Trophoblast cell (in vitro differentiated cells and primary cell): Measurements from ENCODE around the gene RTL9.
A peak's percentile ranks its signal among the peaks of the same experiment; 100 is the strongest.

Experiments used
- DNase-seq, 2 donors: peaks; one replicate each; pipeline ENCODE4 v3.0.0-alpha.2; 2016
- H2AFZ ChIP-seq: 2 replicates; pipeline ENCODE4 v1.6.1; 2013; ENCODE audit warnings: low read length, moderate library complexity, mild to moderate bottlenecking; ENCODE audit not compliant: insufficient read depth, poor library complexity
- H2AK5ac ChIP-seq: 2 replicates; pipeline ENCODE4 v1.6.1; 2013; ENCODE audit warnings: mild to moderate bottlenecking, low read length
- H2BK120ac ChIP-seq: 2 replicates; pipeline ENCODE4 v1.6.1; 2013; ENCODE audit warnings: low read length, mild to moderate bottlenecking, moderate library complexity; ENCODE audit not compliant: insufficient read depth, poor library complexity
- H2BK12ac ChIP-seq: 2 replicates; pipeline ENCODE4 v1.6.1; 2013; ENCODE audit warnings: mild to moderate bottlenecking, low read length, moderate library complexity
- H2BK5ac ChIP-seq: 2 replicates; pipeline ENCODE4 v1.6.1; 2013; ENCODE audit warnings: low read length, low read depth, moderate library complexity, mild to moderate bottlenecking; ENCODE audit not compliant: poor library complexity
- H3K14ac ChIP-seq: 2 replicates; pipeline ENCODE4 v1.6.1; 2013; ENCODE audit warnings: mild to moderate bottlenecking, low read length
- H3K18ac ChIP-seq: 2 replicates; pipeline ENCODE4 v1.6.1; 2013; ENCODE audit warnings: mild to moderate bottlenecking, low read length
- H3K23ac ChIP-seq: 2 replicates; pipeline ENCODE4 v1.6.1; 2013; ENCODE audit warnings: low read length
- H3K27ac ChIP-seq: 2 replicates; pipeline ENCODE4 v1.5.1; 2013; ENCODE audit warnings: low read depth, mild to moderate bottlenecking, inconsistent platforms, low read length, moderate library complexity
- H3K27me3 ChIP-seq: 2 replicates; pipeline ENCODE4 v1.6.1; 2013; ENCODE audit warnings: inconsistent platforms, mild to moderate bottlenecking, low read length, moderate library complexity; ENCODE audit not compliant: insufficient read depth
- H3K36me3 ChIP-seq, 2 experiments: 1 replicate in 1 of 2; 2 replicates in 1 of 2; pipeline ENCODE4 v1.6.1; 2013; ENCODE audit warnings: low read length in 2 of 2, mild to moderate bottlenecking in 2 of 2, moderate library complexity in 1 of 2; ENCODE audit not compliant: insufficient read depth in 2 of 2, control insufficient read depth in 1 of 2
- H3K4ac ChIP-seq: 2 replicates; pipeline ENCODE4 v1.6.1; 2013; ENCODE audit warnings: low read depth, mild to moderate bottlenecking, low read length, moderate library complexity
- H3K4me1 ChIP-seq, 2 experiments: 1 replicate in 1 of 2; 2 replicates in 1 of 2; pipeline ENCODE4 v1.6.1; 2013; ENCODE audit warnings: low read length in 2 of 2, mild to moderate bottlenecking in 2 of 2, moderate library complexity in 1 of 2; ENCODE audit not compliant: insufficient read depth in 2 of 2, control insufficient read depth in 1 of 2
- H3K4me2 ChIP-seq: 2 replicates; pipeline ENCODE4 v1.6.1; 2013; ENCODE audit warnings: inconsistent platforms, mild to moderate bottlenecking, low read length, moderate library complexity
- H3K4me3 ChIP-seq: 2 replicates; pipeline ENCODE4 v1.5.1; 2013; ENCODE audit warnings: mild to moderate bottlenecking, low read depth, low read length, inconsistent platforms
- H3K79me1 ChIP-seq: one replicate; pipeline ENCODE4 v1.6.1; 2013; ENCODE audit warnings: low read length
- H3K79me2 ChIP-seq: 2 replicates; pipeline ENCODE4 v1.6.1; 2013; ENCODE audit warnings: low read length, mild to moderate bottlenecking; ENCODE audit not compliant: control insufficient read depth, insufficient read depth, poor library complexity
- H3K9ac ChIP-seq: 2 replicates; pipeline ENCODE4 v1.6.1; 2013; ENCODE audit warnings: mild to moderate bottlenecking, low read length
- H3K9me3 ChIP-seq: 2 replicates; pipeline ENCODE4 v1.6.1; 2013; ENCODE audit warnings: low read depth, mild to moderate bottlenecking, control low read depth, inconsistent platforms, low read length; ENCODE audit not compliant: insufficient read depth
- H4K12ac ChIP-seq: 2 replicates; pipeline ENCODE4 v1.6.1; 2013; ENCODE audit warnings: low read depth, mild to moderate bottlenecking, low read length, moderate library complexity
- H4K8ac ChIP-seq: 2 replicates; pipeline ENCODE4 v1.6.1; 2013; ENCODE audit warnings: low read depth, mild to moderate bottlenecking, low read length, moderate library complexity
- H4K91ac ChIP-seq: one replicate; pipeline ENCODE4 v1.6.1; 2013; ENCODE audit warnings: low read depth, mild to moderate bottlenecking, low read length, moderate library complexity
- WGBS: extraction: QIAGEN DNeasy Blood & Tissue Kit; methylation state at CpG from one replicate; pipeline ENCODE4 v1.1.7; 2013; ENCODE audit warnings: missing lambda C conversion rate; ENCODE audit not compliant: insufficient read length, insufficient coverage; ENCODE audit errors: extremely low coverage; 5-methylcytosine and 5-hydroxymethylcytosine counted together

The RTL9 gene

GRCh38 chrX:110396735-110397134 lies 38.1 kb downstream of the RTL9 start:
- H3K36me3 ChIP-seq: no peaks in the 10 kb centered on the region
- H3K79me1 ChIP-seq: peaks cover 5% of the 10 kb centered on the region
- no CpG with 5 or more reads among the region's 4 CpGs for WGBS
- peaks cover 2% of the 10 kb centered on the region for H3K79me2 ChIP-seq
- no peaks in the 10 kb centered on the region for H3K27me3 ChIP-seq
- no peak overlapping the region for H3K23ac ChIP-seq
- H2BK120ac ChIP-seq: peak overlapping the region; percentile 18
- H3K9me3 ChIP-seq: no peaks in the 10 kb centered on the region
- no peak overlapping the region for H2AK5ac ChIP-seq
- no peak overlapping the region for H3K4me2 ChIP-seq
- H3K4ac ChIP-seq: no peak overlapping the region
- DNase-seq: peak in 1 of 2 donors; percentile 36
- peak overlapping the region; percentile 2 for H4K8ac ChIP-seq
- no peak overlapping the region for H3K9ac ChIP-seq
- peaks cover 15 to 16% of the 10 kb centered on the region in 2 experiments for H3K4me1 ChIP-seq
- no peak overlapping the region for H4K12ac ChIP-seq
- no peak overlapping the region for H3K14ac ChIP-seq
- H4K91ac ChIP-seq: no peak overlapping the region
- no peak overlapping the region for H3K18ac ChIP-seq
- no peak overlapping the region for H2AFZ ChIP-seq
- peak overlapping the region; percentile 76 for H2BK5ac ChIP-seq
- no peak overlapping the region for H2BK12ac ChIP-seq
- no peak overlapping the region for H3K4me3 ChIP-seq
- peak overlapping the region; percentile 71 for H3K27ac ChIP-seq

- H2AFZ ChIP-seq: no peak overlapping the region
- no peak overlapping the region for H4K8ac ChIP-seq
- H3K27me3 ChIP-seq: no peaks in the 10 kb centered on the region
- H3K4me3 ChIP-seq: no peak overlapping the region
- H3K27ac ChIP-seq: no peak overlapping the region
- H3K18ac ChIP-seq: no peak overlapping the region
- H3K4me2 ChIP-seq: no peak overlapping the region
- peak overlapping the region; percentile 17 for H2BK120ac ChIP-seq
- peaks cover 2% of the 10 kb centered on the region for H3K79me2 ChIP-seq
- H4K91ac ChIP-seq: no peak overlapping the region
- no peak overlapping the region for H4K12ac ChIP-seq
- H3K79me1 ChIP-seq: peaks cover 5% of the 10 kb centered on the region
- no peaks in the 10 kb centered on the region for H3K36me3 ChIP-seq
- H3K4me1 ChIP-seq: peaks cover 15 to 16% of the 10 kb centered on the region in 2 experiments
- no peak overlapping the region for H2BK12ac ChIP-seq
- H3K9ac ChIP-seq: no peak overlapping the region
- no peaks in the 10 kb centered on the region for H3K9me3 ChIP-seq
- H3K23ac ChIP-seq: no peak overlapping the region
- no peak for DNase-seq
- no peak overlapping the region for H3K14ac ChIP-seq
- no peak overlapping the region for H3K4ac ChIP-seq
- no peak overlapping the region for H2AK5ac ChIP-seq
- H2BK5ac ChIP-seq: no peak overlapping the region
These were observed 38.7 kb downstream of the RTL9 start for GRCh38 chrX:110397339-110397738.

- H3K27me3 ChIP-seq: no peaks in the 10 kb centered on the region
- no peak overlapping the region for H2BK5ac ChIP-seq
- no peak overlapping the region for H2AK5ac ChIP-seq
- H3K18ac ChIP-seq: no peak overlapping the region
- DNase-seq: no peak
- H3K4me1 ChIP-seq: peaks cover 15 to 19% of the 10 kb centered on the region in 2 experiments
- H2BK12ac ChIP-seq: no peak overlapping the region
- H3K79me1 ChIP-seq: peaks cover 7% of the 10 kb centered on the region
- no peak overlapping the region for H3K4ac ChIP-seq
- WGBS: no CpG with 5 or more reads among the region's 6 CpGs
- H3K9ac ChIP-seq: no peak overlapping the region
- no peak overlapping the region for H3K4me3 ChIP-seq
- H4K8ac ChIP-seq: no peak overlapping the region
- H4K12ac ChIP-seq: no peak overlapping the region
- no peak overlapping the region for H4K91ac ChIP-seq
- H3K27ac ChIP-seq: no peak overlapping the region
- no peak overlapping the region for H3K23ac ChIP-seq
- no peak overlapping the region for H3K14ac ChIP-seq
- no peak overlapping the region for H2BK120ac ChIP-seq
- no peaks in the 10 kb centered on the region for H3K9me3 ChIP-seq
- no peak overlapping the region for H2AFZ ChIP-seq
- H3K36me3 ChIP-seq: no peaks in the 10 kb centered on the region
- no peak overlapping the region for H3K4me2 ChIP-seq
- H3K79me2 ChIP-seq: peaks cover 2% of the 10 kb centered on the region
These were observed 39.3 kb downstream of the RTL9 start for GRCh38 chrX:110397904-110398303.

GRCh38 chrX:110399497-110399896 lies 40.8 kb downstream of the RTL9 start:
- H3K27ac ChIP-seq: no peak overlapping the region
- peaks cover 7% of the 10 kb centered on the region for H3K79me1 ChIP-seq
- H2BK5ac ChIP-seq: no peak overlapping the region
- no peak overlapping the region for H3K4me3 ChIP-seq
- no peak overlapping the region for H3K4ac ChIP-seq
- peaks cover 17 to 19% of the 10 kb centered on the region in 2 experiments for H3K4me1 ChIP-seq
- no peaks in the 10 kb centered on the region for H3K27me3 ChIP-seq
- H3K9me3 ChIP-seq: no peaks in the 10 kb centered on the region
- no peak overlapping the region for H3K14ac ChIP-seq
- H2AK5ac ChIP-seq: no peak overlapping the region
- no peak overlapping the region for H4K12ac ChIP-seq
- H4K8ac ChIP-seq: no peak overlapping the region
- no peak overlapping the region for H3K18ac ChIP-seq
- H3K4me2 ChIP-seq: no peak overlapping the region
- H2AFZ ChIP-seq: no peak overlapping the region
- H4K91ac ChIP-seq: no peak overlapping the region
- H3K23ac ChIP-seq: no peak overlapping the region
- H3K79me2 ChIP-seq: peaks cover 2% of the 10 kb centered on the region
- H3K9ac ChIP-seq: no peak overlapping the region
- H2BK120ac ChIP-seq: no peak overlapping the region
- DNase-seq: no peak
- no peaks in the 10 kb centered on the region for H3K36me3 ChIP-seq
- H2BK12ac ChIP-seq: no peak overlapping the region
- WGBS: no CpG with 5 or more reads among the region's 5 CpGs
